ENCODE measurements around the gene USB1.
"Not testable (repeated sequence)": the region's sequence is repeated elsewhere in the genome, so short reads cannot be mapped to it uniquely, and the experiment has no call there.

USB1 gene

DNA sequence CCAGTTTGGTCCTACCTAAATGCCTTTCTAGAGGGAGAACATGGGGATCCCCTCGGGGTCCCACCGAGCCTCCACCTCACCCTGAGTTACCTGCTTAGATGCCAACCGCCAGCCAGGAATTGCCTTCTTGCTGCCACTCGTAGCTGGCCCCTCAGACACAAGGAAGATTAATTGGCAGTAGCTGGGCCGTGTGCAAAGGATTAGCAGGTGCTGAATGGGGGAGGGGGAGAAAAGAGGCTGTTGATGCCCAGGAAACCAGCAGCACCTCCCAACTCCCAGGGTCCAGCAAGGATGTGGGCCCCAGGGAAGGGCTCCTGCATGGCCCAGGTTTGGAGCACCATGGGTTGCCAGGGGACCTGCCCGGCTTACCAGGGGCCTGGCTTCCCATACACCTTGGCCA is 30.2 kb upstream of the USB1 start, which contains the start of gene CNGB1:
Gene CNGB1, minus strand, starts transcription at position 159 of the 400 bp plus-strand sequence. CDS start 3,842 bp downstream, outside the sequence.
- DNase-seq = no peak

DNA sequence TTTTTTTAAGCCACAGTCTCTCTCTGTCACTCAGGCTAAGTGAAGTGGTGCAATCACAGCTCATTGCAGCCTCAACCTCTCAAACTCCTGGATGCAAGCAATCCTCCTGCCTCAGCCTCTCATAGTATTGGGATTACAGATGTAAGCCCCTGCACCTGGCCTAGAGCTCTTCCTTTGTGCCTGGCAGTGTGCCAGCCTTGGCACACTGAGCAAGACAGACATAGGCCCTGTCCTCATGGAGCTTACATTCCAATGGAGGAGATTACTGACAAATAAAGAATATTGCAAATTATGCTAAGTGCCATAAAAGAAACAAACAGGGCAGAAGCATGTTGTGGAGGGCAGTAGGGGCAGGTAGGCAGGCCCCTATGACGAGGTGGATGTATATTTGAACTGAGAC is 29.4 kb upstream of the USB1 start:
- DNase-seq = no peak

DNA sequence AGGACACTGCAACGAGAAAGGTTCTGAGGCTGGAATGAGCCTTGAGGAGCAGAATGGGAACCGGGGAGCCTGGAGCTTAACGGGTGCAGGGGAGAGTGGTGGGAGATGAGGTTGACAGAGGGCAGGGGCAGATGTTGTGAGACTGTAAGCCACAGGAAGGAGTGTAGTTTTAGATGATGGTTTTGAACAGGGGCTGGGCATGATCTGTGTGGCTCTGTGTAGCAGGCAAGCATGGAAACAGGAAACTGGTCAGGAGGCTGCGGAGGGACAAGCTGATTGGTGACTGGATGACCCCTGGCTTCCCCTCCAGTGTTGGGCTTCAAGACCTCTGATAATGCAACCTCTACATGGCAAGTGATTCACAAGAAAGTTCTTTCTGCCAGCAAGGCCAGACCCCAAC is 28.9 kb upstream of the USB1 start:
- DNase-seq = no peak

DNA sequence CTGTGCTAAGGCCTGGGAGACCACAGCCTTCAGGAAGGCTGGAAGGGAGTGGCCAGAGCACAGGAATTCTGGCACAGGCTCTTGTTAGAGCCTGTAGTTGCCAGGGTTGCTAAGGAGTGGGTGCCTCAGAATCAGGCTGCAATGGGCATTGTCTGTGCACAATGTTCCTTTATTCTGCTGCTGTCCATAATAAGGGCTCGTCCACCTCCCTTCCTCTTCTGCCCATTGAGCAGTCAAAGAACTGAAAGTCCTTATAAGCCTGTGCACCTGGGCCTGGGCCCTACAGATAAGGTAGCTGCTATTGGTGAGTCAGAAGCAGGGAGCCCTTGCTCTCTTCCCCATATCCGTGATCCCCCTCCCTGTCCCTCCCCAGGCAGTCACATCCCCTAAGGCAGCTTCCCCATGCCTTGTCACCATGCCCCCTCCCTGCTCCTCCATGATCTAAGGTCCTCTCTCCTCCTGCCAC is 24.8 kb upstream of the USB1 start:
- no peak for DNase-seq

DNA sequence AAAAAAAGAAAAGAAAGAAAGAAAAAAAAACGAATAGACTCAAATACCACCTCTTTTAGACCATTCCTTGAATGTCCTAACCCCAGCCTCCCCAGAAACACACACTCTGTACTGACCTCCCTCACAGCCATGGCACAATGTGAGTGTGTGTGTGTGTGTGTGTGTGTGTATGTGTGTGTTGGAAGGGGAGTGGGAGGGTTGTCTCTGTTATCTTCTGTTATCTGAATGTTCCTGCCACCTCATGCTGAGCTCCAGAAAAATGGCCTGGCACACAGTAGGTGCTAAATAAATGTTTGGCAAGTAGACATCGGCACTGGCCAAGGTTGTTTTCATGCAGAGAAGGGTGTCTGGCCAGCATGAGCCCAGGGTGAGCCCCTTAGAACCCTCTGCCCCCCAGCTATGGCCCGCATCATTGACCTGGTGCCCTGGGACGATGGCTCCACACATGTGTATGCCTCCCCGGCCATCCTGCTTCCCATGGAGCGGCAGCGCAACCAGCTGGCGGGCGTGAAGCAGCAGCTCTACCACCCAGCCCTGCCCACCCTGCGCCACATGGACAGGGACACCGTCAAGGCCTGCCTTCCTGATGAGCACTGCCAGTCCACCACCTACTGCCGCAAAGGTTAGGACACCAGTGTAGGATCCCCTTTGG is 23.7 kb upstream of the USB1 start:
- no peak for DNase-seq

DNA sequence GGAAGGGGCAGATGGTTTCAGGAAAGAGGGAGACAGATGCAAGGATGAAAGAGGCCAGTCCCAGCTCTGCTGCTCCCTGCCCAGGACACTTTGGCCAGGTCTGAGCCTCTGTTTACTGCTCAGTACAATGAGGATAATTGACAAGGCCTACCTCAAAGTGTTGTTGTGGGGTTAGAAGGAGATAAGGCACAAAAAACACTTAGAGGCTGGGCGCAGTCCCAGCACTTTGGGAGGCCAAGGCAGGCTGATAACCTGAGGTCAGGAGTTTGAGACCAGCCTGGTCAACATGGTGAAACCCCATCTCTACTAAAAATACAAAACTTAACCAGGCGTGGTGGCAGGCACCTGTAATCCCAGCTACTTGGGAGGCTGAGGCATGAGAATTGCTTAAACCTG is 23.1 kb upstream of the USB1 start:
- not testable (repeated sequence) for DNase-seq

DNA sequence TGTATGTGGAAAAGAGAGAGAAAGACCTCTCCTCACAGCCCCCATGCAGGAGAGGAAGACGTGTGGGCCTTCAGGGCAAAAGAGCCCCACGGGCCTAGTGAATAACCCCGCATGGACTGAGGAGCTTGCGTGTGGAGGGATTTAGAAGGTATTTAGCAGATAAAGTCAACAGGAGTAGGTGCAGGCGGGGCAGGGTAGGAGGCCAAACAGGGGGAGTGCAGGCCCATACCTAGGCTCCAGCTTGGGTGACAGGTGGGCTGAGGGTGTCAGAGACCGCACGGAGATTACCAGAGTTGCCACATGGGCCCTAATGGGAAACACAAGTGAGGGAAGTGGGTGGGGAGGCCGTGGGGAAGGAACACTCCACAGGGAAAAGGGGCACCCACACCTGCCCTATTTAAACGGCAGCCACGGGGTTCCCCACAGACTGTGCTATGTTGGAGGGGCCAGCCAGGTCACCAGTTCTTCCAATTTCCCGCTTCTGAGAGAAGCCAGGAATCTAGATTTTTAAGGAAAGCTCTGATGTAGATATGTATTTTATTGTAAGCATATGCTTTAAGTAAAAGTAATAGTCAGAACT is 22.1 kb upstream of the USB1 start:
- DNase-seq = no peak

DNA sequence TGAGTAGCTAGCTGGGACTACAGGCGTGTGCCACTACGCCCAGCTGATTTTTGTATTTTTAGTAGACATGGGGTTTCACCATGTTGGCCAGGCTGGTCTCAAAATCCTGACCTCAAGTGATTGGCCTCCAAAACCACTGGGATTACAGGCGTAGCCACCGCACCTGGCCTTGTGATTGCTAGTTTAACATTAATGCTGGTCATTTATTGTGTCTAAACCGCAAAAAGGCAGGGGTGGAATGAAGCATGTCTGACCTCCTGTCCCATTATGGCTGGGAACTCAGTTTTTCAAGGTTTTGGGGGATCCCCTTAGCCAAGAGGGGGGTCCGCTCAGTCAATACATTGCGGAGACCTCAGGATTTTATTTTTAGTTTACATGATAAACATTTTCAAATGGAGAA is 19.6 kb upstream of the USB1 start:
- no peak for DNase-seq

DNA sequence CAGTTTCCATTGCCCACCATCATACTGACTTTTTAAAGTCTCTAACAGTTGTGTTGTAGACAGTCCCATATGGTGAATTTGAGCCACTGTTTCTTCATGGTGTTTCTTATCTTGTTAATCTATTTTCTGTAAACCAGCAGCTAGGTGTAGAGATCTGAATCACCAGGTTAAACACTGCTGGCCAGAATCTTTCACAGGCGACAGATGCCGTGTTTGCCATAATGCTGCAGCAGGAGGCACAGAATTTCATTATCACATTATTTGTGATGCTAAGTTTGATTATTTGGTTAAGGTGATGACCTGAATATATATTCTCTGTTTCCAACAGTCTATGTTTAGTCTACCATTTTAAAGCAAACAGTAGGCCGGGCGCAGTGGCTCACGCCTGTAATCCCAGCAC is 18.8 kb upstream of the USB1 start:
- DNase-seq = no peak

DNA sequence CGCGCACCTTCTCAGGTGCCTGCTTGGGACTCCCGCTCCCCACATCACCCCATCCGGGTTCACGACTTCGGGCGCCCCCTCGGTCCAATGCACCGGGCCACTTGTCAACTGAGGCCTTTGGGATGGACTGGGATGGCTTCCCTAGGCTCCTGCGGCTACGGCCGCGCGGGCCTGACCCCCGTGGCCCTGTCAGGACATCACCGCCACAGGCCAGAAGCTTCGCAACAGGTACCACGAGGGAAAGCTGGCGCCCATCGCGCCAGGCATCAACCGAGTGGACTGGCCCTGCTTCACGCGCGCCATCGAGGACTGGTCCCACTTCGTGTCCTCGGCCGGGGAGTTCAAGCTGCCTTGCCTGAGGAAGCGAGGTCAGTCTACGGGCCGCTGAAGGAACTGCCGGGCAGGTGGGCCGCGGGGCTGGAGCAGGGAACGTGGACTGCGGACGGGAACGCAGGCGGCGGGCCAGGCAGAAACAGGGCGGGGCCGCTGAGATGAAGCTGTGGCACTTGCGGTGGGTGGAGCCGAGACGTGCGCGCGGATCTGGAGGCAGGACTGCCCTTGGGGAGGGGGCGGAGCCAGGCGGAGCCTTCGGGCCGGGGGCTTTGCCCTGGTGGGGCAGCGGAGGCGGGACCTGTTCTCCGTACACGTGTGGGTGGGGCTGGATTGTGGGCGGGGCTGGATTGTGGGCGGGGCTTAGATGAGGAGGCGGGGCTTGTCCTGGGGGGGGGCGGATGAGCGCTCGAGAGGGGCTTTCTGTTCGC is 16.6 kb upstream of the USB1 start:
- no peak for DNase-seq

DNA sequence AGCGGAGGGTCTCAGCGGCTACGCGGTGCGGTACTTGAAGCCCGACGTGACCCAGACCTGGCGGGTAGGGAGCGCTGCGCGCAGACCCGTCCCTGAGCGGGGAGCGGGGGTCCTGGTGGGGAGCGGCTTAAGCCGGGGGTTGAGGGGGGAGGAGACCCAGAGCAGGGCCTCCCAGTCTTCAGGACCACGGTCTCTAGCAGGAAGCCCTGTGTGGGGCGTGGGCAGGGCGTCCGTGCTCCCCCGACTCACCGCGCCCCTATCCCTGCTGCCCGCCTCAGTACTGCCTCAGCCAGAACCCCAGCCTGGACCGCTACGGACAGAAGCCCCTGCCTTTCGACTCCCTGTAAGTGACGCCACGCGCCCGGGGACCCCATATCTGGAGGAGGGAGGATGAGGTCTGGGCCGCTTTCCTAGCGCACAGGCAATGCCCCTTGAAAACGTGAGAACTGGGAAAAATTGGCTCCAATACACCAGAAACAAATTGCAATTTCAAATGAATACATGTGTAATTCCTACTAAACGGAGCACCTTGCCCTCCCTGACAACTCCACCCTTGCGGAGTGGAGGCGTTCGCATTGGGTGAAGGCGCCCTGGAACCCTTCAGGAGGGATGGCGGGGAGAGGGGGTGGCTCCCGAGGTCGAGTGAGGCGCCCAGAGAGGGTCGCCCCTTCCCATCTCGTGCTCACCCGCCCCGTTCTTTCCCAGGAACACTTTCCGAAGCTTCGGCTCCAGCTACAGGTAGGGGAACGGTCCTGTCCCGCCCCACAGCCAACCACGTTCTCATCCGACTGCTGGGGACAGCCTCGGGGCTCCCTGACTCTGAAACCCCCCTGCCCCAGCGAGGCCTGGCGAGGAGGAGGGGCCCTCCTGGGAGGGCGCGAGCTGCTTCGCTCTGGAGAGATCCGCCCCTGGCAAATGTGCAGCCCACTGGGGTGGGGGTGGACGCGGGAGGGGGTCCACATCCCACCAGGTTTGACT is 15.7 kb upstream of the USB1 start:
- no peak for DNase-seq

DNA sequence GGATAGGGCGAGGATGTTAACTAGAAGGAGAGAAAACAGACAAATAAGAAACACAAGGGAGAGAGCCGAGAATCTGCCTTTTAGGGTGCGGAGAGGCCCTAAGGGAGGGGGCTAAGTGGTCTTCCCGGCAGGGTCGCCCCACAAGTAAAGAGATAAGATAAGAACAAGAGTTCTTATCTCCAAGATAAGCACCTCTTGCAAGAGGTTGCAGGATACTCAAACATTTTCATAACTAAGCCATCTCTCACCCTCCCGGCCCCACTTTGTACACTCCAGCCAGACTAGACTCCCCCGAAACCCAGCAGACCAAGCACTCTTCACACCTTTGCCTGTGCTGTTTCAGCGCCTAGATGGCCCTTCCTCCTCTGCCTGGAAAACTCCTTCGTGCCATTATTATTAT is 15.0 kb upstream of the USB1 start:
- DNase-seq = no peak

DNA sequence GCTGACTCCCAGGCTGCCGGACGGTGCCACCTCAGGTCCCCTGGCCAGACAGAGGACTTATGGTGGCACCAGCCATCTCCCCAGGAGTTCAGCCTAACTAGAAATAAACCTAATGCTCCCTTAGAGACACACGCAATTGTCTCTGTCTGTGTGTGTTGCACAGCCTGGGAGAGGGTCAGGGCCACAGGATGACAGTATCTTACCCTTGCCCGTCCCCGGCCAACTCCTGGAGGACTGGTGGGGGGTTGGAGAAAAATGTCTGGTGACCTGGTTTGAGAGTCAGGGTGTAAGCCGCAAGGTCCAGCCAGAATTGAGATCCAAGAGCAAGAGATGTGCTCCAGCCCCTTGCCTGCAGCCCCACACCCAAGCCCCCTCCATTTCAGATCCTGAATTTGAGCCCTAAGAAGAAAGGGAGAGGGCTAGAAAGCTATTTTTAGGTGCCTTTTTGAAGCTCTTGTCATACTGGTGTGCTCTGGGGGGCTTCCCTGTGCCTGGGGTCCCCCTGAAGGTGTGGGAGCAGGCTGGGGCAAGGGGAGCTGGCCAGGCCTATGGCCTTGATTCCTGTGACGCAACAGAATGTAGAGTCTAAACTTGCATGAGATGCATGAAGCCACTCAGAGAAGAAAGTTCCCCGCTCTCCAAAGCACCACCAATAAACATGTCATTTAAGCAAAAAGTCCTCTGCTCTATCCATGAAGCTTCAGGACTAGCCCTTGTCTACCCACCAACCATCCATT is 13.6 kb upstream of the USB1 start:
- DNase-seq = no peak

DNA sequence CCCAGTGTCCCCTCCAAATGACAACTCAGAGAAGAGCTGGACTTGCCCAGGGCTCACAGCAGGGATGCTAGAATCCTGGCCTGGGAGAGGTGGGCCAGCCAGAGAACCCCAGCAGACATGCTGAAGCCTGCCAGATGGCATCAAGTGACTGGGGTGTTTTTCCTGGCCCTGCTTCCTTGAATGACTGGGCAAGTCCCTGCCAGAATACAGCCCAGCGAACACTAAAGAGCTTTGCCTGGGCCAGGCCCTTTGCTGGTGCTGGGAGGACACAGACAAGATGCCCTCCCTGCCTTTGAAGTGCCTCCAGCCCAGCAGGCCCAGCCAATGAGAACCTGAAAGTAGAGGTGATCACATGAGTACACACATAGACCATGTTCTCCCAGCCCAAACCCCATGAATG is 12.3 kb upstream of the USB1 start:
- DNase-seq = no peak

DNA sequence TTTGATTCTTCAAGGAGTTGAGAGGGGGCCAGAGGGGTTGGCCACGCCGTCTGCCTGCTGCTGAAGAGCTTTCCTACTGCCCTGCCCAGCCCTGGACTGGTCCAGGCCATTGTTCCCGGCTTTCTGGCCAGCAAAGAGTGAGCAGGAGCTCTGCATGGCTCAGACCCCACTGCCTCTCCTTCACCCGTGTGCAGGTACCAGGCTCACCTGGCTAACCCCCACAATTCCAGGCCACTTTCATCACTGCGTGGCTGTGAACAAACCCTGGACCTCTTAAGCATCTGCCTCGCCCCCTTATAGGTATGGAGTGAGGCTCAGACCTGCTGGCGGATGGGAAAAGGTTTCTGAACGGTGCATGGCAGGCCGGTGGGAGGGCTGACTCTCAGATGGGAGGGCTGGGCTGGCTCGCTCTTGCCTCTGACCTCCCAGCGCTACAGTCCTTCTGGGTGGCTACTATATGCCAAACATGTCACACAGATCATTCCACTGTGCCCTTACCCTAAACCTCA is 9.6 kb upstream of the USB1 start:
- DNase-seq = no peak

DNA sequence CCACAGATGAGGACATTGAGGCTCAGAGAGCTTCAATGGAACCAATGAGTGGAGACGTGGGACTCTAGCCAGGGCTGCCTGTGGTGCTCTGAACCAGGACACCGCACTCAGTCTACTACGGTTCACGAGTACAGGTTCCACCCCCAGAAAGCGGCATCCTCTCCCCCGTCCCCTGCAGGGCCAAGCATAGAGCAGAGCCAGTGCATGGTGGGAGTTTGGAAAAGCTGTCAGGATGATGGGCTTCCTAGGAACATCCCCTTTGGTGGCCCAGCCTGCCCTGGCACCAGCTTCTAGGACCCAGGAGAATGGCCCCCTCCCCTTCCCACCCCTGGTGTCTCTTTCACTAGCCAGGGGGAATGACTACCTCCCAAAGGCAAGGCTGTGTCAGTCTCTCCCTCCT is 9.1 kb upstream of the USB1 start:
- DNase-seq = no peak

DNA sequence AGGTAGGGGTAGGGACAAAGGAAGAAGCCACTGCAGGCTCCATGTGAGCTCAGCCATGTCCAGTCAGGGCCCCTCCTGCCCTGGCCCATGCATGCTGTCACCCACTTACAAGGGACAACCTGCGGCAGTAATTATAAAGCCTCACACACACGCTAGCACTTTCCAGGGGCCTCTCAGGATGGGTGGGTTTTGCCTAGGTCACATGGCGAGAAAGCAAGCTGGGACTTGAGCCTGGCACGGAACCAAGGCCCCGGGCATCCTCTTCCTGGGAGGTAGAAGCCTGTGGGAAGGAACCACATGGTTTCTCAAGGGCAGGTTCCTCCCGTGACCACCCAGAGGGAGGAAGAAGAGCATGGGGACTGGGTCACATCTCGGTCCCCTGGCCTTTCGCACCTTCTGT is 7.8 kb upstream of the USB1 start:
- DNase-seq = no peak

DNA sequence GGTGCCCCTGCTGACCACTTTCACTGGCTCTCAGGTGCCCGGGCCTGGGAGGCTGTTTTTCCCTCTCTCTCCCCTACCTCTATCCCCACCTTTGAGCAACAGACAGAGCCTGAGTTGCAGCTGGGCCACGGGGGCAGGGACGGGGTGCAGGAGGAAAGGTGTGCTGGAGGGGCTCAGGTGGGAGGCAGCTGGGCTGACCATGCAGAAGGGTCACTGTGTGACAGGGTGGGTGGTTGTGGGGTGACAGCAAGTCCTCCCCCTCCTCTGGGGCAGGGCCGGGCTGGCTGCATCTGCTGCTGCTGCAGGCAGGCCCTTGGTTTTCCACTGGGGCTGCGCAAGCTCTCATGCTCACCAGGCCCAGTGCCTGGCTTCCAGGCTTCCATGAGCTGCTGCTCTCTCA is 7.3 kb upstream of the USB1 start:
- no peak for DNase-seq

DNA sequence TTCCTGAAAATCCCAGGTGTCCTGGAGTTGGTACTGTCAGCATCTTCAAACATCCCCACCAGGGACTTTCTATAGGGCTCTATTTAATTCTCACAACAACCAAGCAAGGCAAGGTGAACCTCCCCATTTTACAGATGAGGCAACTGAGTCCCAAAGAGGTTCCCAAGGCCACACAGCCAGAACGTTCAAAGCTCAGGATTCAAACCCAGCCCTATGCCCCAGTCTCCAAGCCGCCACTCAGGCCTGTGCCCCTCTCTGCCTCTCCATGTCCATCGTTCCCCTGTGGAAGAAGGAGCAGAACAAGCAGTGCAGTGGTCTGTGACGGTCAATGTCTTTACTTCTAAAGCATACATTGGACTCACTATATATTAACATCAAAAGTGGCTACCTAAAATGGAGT is 6.8 kb upstream of the USB1 start:
- DNase-seq = no peak

DNA sequence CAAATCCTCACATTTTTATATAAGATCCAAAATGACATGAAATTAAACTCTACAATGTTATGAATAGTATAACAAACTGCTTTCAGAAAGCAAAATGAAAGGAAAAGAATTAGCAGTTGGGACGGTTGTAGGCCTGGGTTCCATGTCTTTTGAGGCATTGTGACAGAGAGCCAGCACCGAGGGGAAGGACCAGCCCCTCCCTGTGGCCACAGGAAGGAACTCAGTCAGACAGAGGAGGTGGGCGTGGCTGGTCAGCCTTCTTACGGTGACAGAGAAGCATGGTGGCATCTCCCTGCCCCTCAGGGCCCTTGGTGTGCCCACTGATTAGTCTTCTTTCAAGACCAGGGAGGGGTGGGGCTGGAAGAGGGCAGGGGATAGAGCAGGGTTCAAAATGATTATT is 6.4 kb upstream of the USB1 start:
- DNase-seq = peak; percentile 44 to 55

DNA sequence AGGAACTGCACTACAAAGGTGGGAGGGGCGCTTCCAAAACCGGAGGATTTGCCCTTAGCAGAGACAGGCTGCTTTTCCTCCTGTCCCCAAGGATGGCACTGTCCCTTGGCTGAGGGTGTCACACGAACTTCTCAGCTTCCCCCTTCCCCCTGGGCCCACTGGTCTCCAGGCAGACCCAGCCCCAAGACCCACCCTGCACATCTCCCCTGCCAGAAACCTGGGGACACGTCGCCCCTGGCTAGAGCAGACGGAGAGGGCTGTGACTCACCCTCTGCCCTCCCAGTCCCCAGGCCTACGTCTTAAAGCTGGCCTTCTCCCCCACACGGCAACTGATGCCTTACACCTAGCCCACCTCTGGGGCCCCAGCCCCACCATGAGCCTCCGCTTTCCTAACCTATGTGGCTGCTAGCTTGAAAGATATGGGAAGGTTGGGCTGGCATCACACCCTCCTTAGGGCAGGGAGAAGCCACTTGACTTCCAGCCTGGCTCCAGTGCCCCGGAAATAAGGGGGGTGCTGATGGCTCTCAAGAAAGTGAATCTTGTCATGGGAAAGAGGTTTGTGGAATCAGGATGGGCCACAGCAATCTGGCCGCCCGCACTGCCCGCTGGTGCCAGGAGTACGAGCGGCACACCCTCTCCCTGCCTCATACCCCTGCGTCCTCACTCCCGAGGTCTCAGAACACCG is 5.3 kb upstream of the USB1 start:
- DNase-seq = no peak
